Fibroblast of skin of left biceps (primary cell): ENCODE results near the gene DENND4B.

Source experiments
- DNase-seq, 2 experiments: peaks; one replicate each; pipeline ENCODE4 v3.0.0-alpha.2; 2013; ENCODE audit warnings: low read depth in 2 of 2

Gene DENND4B

GRCh38 chr1:153945795-153946621, 510 bp downstream of the DENND4B start:
- DNase-seq = no peak

- no peak for DNase-seq
Observed at GRCh38 chr1:153945131-153945794, 1.3 kb downstream of the DENND4B start.

- no peak for DNase-seq
Observed at GRCh38 chr1:153944827-153945117, 1.7 kb downstream of the DENND4B start.

- DNase-seq = no peak
Observed at GRCh38 chr1:153944005-153944826, 2.3 kb downstream of the DENND4B start.

- no peak for DNase-seq
Observed at GRCh38 chr1:153942766-153943549, 3.6 kb downstream of the DENND4B start.

- no peak for DNase-seq
Observed at GRCh38 chr1:153941826-153942725, 4.4 kb downstream of the DENND4B start.

- DNase-seq = no peak
Observed at GRCh38 chr1:153940756-153941155, 5.8 kb downstream of the DENND4B start.

- no peak for DNase-seq
Observed at GRCh38 chr1:153939476-153939875, 7.0 kb downstream of the DENND4B start.

GRCh38 chr1:153938996-153939395, 7.5 kb downstream of the DENND4B start:
- no peak for DNase-seq

GRCh38 chr1:153937331-153937730, 9.2 kb downstream of the DENND4B start:
- DNase-seq = no peak

- DNase-seq = no peak
Observed at GRCh38 chr1:153936011-153936802, 10.3 kb downstream of the DENND4B start.

- no peak for DNase-seq
Observed at GRCh38 chr1:153934746-153935145, 11.8 kb downstream of the DENND4B start.

GRCh38 chr1:153933955-153934354, 12.6 kb downstream of the DENND4B start:
- DNase-seq = no peak

- no peak for DNase-seq
Observed at GRCh38 chr1:153933430-153933829, 13.1 kb downstream of the DENND4B start.

GRCh38 chr1:153932156-153933131, 14.1 kb downstream of the DENND4B start:
- no peak for DNase-seq

- DNase-seq = no peak
Observed at GRCh38 chr1:153929981-153930948, 16.3 kb downstream of the DENND4B start.

GRCh38 chr1:153929426-153929825, 17.1 kb downstream of the DENND4B start:
- DNase-seq = no peak
